ENCODE data around the gene UPK3A.
A peak's percentile ranks its signal among the peaks of the same experiment; 100 is the strongest.

Gene UPK3A

DNA sequence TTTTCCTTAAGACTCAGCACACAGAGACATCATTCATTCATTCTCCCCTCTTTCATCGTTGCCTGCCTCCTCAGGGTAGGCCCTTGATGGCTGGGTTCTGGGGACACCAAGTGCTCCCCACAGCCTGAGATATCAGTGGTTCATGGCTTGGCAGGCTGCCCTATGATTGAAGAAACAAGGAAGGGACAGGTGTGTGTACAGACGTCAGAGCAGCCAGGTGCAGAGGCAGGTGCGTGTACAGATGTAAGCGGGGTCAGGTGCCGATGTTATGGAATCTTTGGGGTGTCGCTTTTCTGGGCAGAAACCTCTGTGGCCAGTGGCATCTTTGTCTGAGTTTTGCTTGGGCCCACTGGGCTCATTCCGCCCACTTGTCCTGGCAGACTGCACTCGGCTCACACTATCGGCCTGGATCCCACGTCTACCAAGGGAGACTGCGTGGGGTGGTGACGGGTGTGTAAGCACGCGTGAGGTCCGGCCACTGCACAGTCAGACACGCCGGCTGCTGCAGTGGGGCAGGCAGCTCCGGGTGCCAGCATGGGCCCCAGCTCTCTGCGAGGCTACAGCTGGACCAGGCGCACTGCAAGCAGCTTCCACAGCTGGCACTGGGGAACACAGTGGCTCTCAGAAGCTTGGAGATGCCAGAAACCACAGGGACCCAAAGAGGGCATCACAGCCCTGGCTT, 23.2 kb upstream of the UPK3A start:
- TF ChIP-seq, protein P1, sequence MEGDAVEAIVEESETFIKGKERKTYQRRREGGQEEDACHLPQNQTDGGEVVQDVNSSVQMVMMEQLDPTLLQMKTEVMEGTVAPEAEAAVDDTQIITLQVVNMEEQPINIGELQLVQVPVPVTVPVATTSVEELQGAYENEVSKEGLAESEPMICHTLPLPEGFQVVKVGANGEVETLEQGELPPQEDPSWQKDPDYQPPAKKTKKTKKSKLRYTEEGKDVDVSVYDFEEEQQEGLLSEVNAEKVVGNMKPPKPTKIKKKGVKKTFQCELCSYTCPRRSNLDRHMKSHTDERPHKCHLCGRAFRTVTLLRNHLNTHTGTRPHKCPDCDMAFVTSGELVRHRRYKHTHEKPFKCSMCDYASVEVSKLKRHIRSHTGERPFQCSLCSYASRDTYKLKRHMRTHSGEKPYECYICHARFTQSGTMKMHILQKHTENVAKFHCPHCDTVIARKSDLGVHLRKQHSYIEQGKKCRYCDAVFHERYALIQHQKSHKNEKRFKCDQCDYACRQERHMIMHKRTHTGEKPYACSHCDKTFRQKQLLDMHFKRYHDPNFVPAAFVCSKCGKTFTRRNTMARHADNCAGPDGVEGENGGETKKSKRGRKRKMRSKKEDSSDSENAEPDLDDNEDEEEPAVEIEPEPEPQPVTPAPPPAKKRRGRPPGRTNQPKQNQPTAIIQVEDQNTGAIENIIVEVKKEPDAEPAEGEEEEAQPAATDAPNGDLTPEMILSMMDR (IDR thresholded peaks at IDR 0.05; ENCODE audit: low read depth, low read length) = no peak
- H3K4me3 ChIP-seq (ENCODE audit: low read depth, low read length) = no peak overlapping the region

DNA sequence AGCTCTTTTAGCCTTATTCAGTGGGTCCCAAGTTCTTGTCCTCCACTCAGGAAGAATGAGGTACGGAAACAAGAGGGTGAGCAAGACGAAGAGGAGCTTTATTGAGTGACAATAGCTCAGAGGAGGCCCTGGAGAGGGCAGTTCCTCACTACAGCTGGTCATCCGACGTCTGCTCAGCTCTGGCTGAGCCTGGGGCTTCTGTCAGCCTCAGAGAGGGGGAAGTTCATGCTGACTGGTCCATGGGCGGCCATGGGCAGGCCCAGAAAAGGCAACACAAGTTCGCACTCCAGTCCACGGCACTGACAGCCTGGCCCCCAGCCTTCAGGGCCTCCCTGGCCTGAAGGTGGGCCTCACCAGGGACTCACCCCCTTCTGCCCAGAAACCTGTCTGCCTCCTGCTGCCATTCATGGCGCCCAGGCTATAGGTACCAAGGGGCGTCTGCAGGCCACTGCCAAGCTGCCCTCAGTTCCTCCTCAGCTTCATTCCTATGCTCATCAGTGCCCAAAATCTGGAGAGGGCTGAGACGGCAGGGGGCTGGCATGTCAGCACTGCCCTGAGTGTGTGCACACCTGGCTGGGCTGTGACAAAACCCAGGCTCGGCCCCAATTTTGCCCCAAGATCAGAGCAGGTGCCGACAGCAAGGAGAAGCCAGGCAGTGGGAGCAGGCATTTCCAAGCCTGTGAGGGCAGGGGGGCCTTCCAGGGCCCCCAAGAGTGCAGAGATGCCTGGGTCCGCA, 22.4 kb upstream of the UPK3A start:
- no peak overlapping the region for H3K4me3 ChIP-seq (ENCODE audit: low read depth, low read length)
- TF ChIP-seq, protein P1 (IDR thresholded peaks at IDR 0.05; ENCODE audit: low read depth, low read length) = no peak

DNA sequence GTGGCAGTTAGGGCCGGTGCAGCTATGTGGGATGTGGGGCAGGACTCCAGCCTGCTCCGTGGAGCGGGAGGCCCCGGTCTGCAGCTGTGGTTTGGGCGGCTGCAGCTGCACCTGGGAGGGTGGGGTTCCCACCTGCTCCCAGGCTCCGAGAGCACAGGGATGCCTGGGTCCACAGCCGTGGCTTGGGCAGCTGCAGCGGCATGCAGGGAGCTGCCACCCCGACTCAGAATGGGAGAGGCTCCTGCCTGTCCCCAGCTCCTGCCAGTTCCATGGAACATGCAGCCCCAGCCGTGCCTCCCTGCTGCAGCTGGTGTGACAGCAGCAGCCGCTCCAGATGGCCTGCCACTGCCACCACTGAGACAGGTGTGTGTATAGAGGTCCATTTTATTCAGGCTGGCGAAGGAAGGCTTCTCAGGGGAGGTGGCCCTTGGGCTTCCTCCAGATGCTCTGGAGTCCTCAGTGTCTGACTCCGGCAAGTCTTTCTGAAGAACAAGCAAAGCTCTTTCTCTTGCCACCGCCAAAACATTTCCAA, 21.8 kb upstream of the UPK3A start:
- TF ChIP-seq, protein P1 (IDR thresholded peaks at IDR 0.05; ENCODE audit: low read depth, low read length) = no peak
- no peak overlapping the region for H3K4me3 ChIP-seq (ENCODE audit: low read depth, low read length)

DNA sequence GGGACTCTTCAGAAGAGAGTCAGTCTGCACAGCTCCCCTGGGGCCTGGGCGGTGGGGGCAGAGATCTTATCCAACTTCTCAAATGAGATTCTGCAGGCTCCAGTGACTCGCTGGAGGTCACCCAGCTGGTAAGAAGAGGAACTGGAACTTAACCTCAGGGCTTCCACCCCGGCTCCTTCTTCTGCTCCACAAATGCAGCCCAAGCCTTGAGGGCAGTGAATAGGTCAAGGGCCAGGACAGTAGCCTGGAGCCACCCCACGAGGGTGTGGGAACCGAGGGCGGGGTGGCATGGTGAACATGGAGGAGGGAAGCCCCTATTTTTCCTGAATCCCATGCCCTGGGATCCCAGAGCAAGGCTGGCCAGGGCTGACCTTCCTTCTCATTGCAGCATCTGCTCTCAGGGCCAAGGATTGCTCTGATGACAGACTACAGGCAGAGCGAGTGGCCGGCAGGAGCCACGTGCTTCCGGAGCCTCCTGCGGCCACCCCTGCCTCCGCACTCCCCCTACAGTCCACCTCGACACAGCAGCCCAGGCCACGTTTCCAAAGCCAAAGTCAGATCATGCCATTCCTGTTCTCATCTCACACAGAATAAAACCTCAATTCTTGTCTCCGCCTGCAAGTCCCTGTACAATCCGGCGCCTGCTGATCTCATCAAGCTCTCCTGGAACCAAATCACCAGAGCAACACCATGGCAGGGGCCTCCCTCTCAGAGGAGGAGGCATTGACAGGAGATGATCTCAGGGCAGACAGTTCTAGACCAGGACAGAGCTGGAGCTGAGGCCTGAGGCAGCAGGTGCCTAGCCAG, 21.1 kb upstream of the UPK3A start:
- TF ChIP-seq, protein P1 (IDR thresholded peaks at IDR 0.05; ENCODE audit: low read depth, low read length) = peak; percentile 86
- no peak overlapping the region for H3K4me3 ChIP-seq (ENCODE audit: low read depth, low read length)

DNA sequence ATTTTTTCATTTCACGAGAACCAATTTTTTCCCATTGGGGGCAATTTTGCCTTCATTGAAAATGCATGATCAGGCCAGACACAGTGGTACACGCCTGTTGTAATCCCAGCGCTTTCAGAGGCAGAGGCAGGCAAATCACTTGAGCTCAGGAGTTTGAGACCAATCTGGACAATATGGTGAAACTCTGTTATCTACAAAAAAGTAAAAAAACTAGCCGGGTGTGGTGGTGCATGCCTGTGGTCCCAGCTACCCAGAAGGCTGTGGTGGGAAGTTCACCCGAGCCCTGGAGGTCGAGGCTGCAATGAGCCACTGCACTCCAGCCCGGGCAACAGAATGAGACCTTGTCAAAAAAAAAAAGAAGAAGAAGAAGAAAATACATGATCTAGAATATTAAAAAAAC, 19.2 kb upstream of the UPK3A start:
- TF ChIP-seq, protein P1 (IDR thresholded peaks at IDR 0.05; ENCODE audit: low read depth, low read length) = no peak
- H3K4me3 ChIP-seq (ENCODE audit: low read depth, low read length) = no peak overlapping the region

DNA sequence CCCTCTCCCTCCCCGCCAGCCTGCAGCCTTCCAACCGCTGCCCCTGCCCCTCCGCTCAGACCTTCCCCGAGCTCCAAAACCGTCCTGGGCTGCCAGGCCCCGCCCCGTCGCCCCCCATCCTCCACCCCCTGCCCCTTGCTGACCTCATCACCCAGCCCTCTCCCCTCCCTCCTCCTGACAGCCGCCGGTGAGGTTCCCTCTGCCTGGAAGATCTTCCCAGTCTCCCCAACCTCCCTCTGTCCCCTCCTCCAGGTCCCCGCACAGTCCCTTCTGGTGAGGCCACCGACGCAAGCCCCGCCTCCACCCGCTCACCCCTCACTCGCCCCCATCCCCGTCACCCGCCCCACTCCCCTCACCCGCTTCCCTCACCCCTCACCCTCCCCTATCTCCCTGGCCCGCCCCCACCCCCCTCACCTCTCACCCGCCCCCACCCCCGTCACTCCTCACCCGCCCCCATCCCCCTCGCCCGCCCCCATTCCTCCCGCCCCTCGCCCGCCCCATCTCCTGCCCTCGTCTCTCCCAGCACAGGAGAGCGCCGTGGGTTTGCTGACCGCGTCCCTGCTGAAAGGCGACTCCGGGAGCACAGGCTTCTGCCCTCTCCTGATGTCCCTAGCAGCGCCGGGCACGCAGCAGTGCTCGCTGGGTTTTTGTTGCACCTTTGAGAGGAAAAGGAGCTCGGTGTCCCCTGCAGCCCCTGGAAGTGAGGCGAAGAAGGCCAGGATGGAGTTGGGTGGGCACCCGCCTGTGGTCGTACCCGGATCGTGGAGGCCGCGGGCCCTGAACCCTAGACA, 16.4 kb upstream of the UPK3A start:
- peak overlapping the region; percentile 65 for H3K4me3 ChIP-seq (ENCODE audit: low read depth, low read length)
- TF ChIP-seq, protein P1 (IDR thresholded peaks at IDR 0.05; ENCODE audit: low read depth, low read length) = no peak

All from WI38 (cell line).